GM12878 (cell line): ENCODE data around the gene ZCCHC3. TPM values are rescaled to one million over a fixed set of nuclear protein-coding genes. Genes with fewer than 3 reads are reported as not detected.

Source experiments
- ATAC-seq: fragments of 200-7000 bp; cut with Tn5 transposase; 3 replicates; pipeline ENCODE4 v1.9.1; 2020; ENCODE audit warnings: mild to moderate bottlenecking, moderate library complexity
- BruUV-seq: library from RNA; stranded (reverse); fragments of 400-500 nt; replicated peaks from 2 replicates; lab custom pipeline; 2021; lab: Mats Ljungman, UMichigan
- CTCF ChIA-PET: fragments of 300-600 bp; sonication (Branson Sonifier 250); formaldehyde crosslinking; extraction: SDS; loops from one replicate; lab custom pipeline; 2021; ENCODE audit warnings: inconsistent platforms; lab: Yijun Ruan, JAX
- POLR2A ChIA-PET: fragments of 350-600 bp; formaldehyde crosslinking; extraction: SDS; loops from one replicate; lab custom pipeline; 2021; ENCODE audit warnings: inconsistent platforms; lab: Charles Lee
- RAD21 ChIA-PET: fragments of 300-600 bp; sonication (Branson Sonifier 250); formaldehyde crosslinking; loops from one replicate; lab custom pipeline; 2023; ENCODE audit warnings: antibody characterized with exemption; ENCODE audit not compliant: unreplicated experiment; lab: Charles Lee
- SMC1A ChIA-PET: fragments of 300-600 bp; sonication (Branson Sonifier 250); formaldehyde crosslinking; loops from one replicate; lab custom pipeline; 2023; ENCODE audit not compliant: unreplicated experiment, uncharacterized antibody; lab: Charles Lee
- DNase-seq: peaks from one replicate; pipeline ENCODE4 v3.0.0-alpha.2; 2011; ENCODE audit warnings: low read depth, low spot score
- FAIRE-seq: peaks from 3 replicates; lab custom pipeline; 2011; peaks lifted over from hg19 to GRCh38; lab: Jason Lieb, UNC
- H2AFZ ChIP-seq: 2 replicates; pipeline ENCODE4 v1.6.0; 2011; ENCODE audit warnings: low read depth, low read length, control low read depth; ENCODE audit not compliant: control insufficient read depth
- H3K27ac ChIP-seq: 2 replicates; pipeline ENCODE4 v1.5.1; 2011; ENCODE audit warnings: control low read depth; ENCODE audit not compliant: control insufficient read depth, insufficient read depth
- H3K27me3 ChIP-seq, 2 experiments: replicated peaks in 1 of 2; 2 replicates each; pipeline versions ENCODE4 v1.6.0 to v1.6.1; 2011; ENCODE audit warnings: low read length in 1 of 2; ENCODE audit not compliant: control insufficient read depth in 2 of 2, insufficient read depth in 2 of 2
- H3K36me3 ChIP-seq, 2 experiments: 2 replicates each; pipeline ENCODE4 v1.5.1; 2011; ENCODE audit warnings: low read length in 1 of 2; ENCODE audit not compliant: control insufficient read depth in 2 of 2, insufficient read depth in 2 of 2
- H3K4me1 ChIP-seq: 2 replicates; pipeline ENCODE4 v1.6.1; 2011; ENCODE audit warnings: mild to moderate bottlenecking, low read length, moderate library complexity, mixed read lengths; ENCODE audit not compliant: control insufficient read depth, insufficient read depth
- H3K4me2 ChIP-seq: 2 replicates; pipeline ENCODE4 v1.6.0; 2011; ENCODE audit warnings: control low read depth; ENCODE audit not compliant: control insufficient read depth, insufficient read depth
- H3K4me3 ChIP-seq: fragments of 200-600 bp; sonication (generic); 2 replicates; pipeline ENCODE4 v1.5.1; 2016
- H3K79me2 ChIP-seq: 2 replicates; pipeline ENCODE4 v1.6.0; 2011; ENCODE audit warnings: low read length; ENCODE audit not compliant: control insufficient read depth, insufficient read depth
- H3K9ac ChIP-seq: 2 replicates; pipeline ENCODE4 v1.8.0; 2011; ENCODE audit warnings: low read length, control low read depth, mixed read lengths; ENCODE audit not compliant: control insufficient read depth, insufficient read depth
- H3K9me3 ChIP-seq: replicated peaks from 3 replicates; pipeline ENCODE4 v1.5.1; 2011; ENCODE audit warnings: mild to moderate bottlenecking, low read length; ENCODE audit not compliant: control insufficient read depth, insufficient read depth
- H4K20me1 ChIP-seq: 2 replicates; pipeline ENCODE4 v1.6.0; 2011; ENCODE audit not compliant: control insufficient read depth, insufficient read depth
- BACH1 ChIP-seq: fragments of 450-650 bp; IDR thresholded peaks from 2 replicates; pipeline ENCODE4 v1.6.1; 2017; ENCODE audit warnings: mild to moderate bottlenecking, borderline replicate concordance
- CHD2 ChIP-seq: IDR thresholded peaks from 2 replicates; pipeline ENCODE4 v1.6.1; 2011; ENCODE audit warnings: low read depth, low read length, improper control_type of control experiment, borderline replicate concordance
- EED ChIP-seq: sonication (generic); IDR thresholded peaks from 2 replicates; pipeline ENCODE4 v1.6.1; 2016; ENCODE audit warnings: antibody characterized with exemption, low read depth
- KLF5 ChIP-seq: fragments of 450-650 bp; IDR thresholded peaks from 2 replicates; pipeline ENCODE4 v1.6.1; 2014; ENCODE audit warnings: mild to moderate bottlenecking; ENCODE audit not compliant: partially characterized antibody
- NR2C1 ChIP-seq: fragments of 450-650 bp; IDR thresholded peaks from 2 replicates; pipeline ENCODE4 v1.6.1; 2017; ENCODE audit warnings: antibody characterized with exemption, mild to moderate bottlenecking, moderate library complexity
- SUPT20H ChIP-seq: IDR thresholded peaks from 2 replicates; pipeline ENCODE4 v1.6.1; 2011; ENCODE audit warnings: low read depth, mild to moderate bottlenecking, low read length, moderate library complexity, borderline replicate concordance; ENCODE audit not compliant: control insufficient read depth
- TAF1 ChIP-seq: IDR thresholded peaks from 2 replicates; pipeline ENCODE4 v1.6.1; 2011; ENCODE audit warnings: mild to moderate bottlenecking, low read depth, low read length, borderline replicate concordance
- TBL1XR1 ChIP-seq: IDR thresholded peaks from 2 replicates; pipeline ENCODE4 v1.6.1; 2012; ENCODE audit warnings: low read depth, low read length, improper control_type of control experiment
- ZNF24 ChIP-seq: fragments of 450-650 bp; IDR thresholded peaks from 2 replicates; pipeline ENCODE4 v1.6.1; 2017; ENCODE audit warnings: antibody characterized with exemption, mild to moderate bottlenecking
- ZZZ3 ChIP-seq: IDR thresholded peaks from 2 replicates; pipeline ENCODE4 v1.6.1; 2011; ENCODE audit warnings: low read depth; ENCODE audit not compliant: control insufficient read depth, insufficient read length
- in situ Hi-C: fragments of 300-500 bp; cut with MboI; formaldehyde crosslinking; loops from 9 replicates; pipeline ENCODE4 v1.14.3; 2018; ENCODE audit warnings: mixed read lengths
- intact Hi-C: fragments of 100-400 bp; cut with micrococcal nuclease; formaldehyde crosslinking; loops from one replicate; pipeline ENCODE4 v1.14.2; 2022; ENCODE audit not compliant: unreplicated experiment
- polyA plus RNA-seq, 11 experiments: library from polyadenylated mRNA; depleted of rRNA in 4 of 11; unstranded in 6 of 11; stranded (reverse) in 5 of 11; fragments of >200 nt; fragmentation: Nextera tagmentation in 4 of 11; fragmentation: Illumina TruSeq in 1 of 11; extraction: Ambion mirVana in 4 of 11; extraction: Trizol in 1 of 11; gene quantifications; 1 replicate in 1 of 11; 2 replicates in 10 of 11; pipeline versions ENCODE4 v1.2.1 to v1.2.3, GENCODE V29; 2011 to 2016; ENCODE audit warnings: inconsistent platforms in 2 of 11, missing spikeins in 2 of 11, low read depth in 1 of 11
- total RNA-seq, 4 experiments: library from RNA; depleted of rRNA in 3 of 4; stranded (reverse); fragments of >200 nt in 3 of 4; fragmentation: Illumina TruSeq in 1 of 4; extraction: Trizol in 1 of 4; gene quantifications; 2 replicates each; pipeline versions ENCODE4 v1.2.1 to v1.2.3, GENCODE V29; 2013 to 2021
- TF ChIP-seq, protein P1 (sequence below): IDR thresholded peaks from 2 replicates; pipeline ENCODE4 v1.6.1; 2011; ENCODE audit warnings: mild to moderate bottlenecking, low read depth, low read length, moderate library complexity; ENCODE audit not compliant: insufficient replicate concordance
- TF ChIP-seq, protein P2 (sequence below): fragments of 450-650 bp; IDR thresholded peaks from 2 replicates; pipeline ENCODE4 v1.6.1; 2016; ENCODE audit warnings: mild to moderate bottlenecking
- TF ChIP-seq, protein P3 (sequence below): fragments of 450-650 bp; IDR thresholded peaks from 2 replicates; pipeline ENCODE4 v1.6.1; 2016; ENCODE audit warnings: mild to moderate bottlenecking
- TF ChIP-seq, protein P4 (sequence below): IDR thresholded peaks from 2 replicates; pipeline ENCODE4 v1.6.1; 2011; ENCODE audit warnings: borderline replicate concordance, low read depth, mild to moderate bottlenecking, moderate library complexity, mixed read lengths, low read length; ENCODE audit not compliant: insufficient read depth; ENCODE audit errors: extremely low read length
- TF ChIP-seq, protein P5 (sequence below): fragments of 450-650 bp; formaldehyde crosslinking; IDR thresholded peaks from 2 replicates; pipeline ENCODE4 v1.4.0; 2022; ENCODE audit warnings: mild to moderate bottlenecking, moderate library complexity
- TF ChIP-seq, protein P6 (sequence below): fragments of 450-650 bp; IDR thresholded peaks from 2 replicates; pipeline ENCODE4 v1.6.1; 2014; ENCODE audit warnings: mild to moderate bottlenecking

The ZCCHC3 gene
- total and polyA plus RNA-seq, 10 of the 15 experiments (the other 5 are each of a cell fraction or from before 2014, with no cell fraction given), result 5.3 to 36.1 (median 17.2) TPM

DNA sequence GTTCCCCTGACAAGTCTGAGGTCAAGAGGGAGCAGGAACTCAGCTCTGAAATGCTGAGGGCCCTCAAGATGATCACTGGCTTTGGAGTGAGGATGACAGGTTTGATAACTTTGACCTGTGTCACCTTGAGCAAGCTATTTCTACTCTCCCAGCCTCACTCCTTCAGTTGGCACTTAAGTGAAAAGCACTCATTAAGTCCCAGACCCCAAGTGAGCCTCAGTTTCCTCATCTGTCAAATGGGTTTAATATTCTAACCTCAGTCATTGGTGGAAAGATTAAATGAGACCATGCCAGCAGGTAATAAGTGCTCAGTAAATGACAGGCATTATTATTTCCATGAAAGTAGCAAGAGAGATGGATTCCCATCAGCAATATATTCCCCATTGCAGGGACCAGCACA lies 25.8 kb upstream of the ZCCHC3 start:
- intact Hi-C loops, result no loop called here
- ATAC-seq, result no peak
- no peak overlapping the region for H2AFZ ChIP-seq
- BruUV-seq, result no TSS peak
- ChIA-PET SMC1A (no interaction called here), RAD21 (interaction anchor here (1.1 kb wide), 1 partner anchor 59 kb away, joined by 4 read pairs; no protein-coding TSS in a partner anchor), POLR2A (no interaction called here), CTCF (interaction anchor here (5.6 kb wide), 1 partner anchor 59 kb away, joined by 32 read pairs; no protein-coding TSS in a partner anchor)
- no peaks in the 10 kb centered on the region for H3K9me3 ChIP-seq
- H3K4me1 ChIP-seq, result no peaks in the 10 kb centered on the region
- H3K79me2 ChIP-seq, result no peaks in the 10 kb centered on the region
- no peak overlapping the region for H3K9ac ChIP-seq
- no peaks in the 10 kb centered on the region for H3K27me3 ChIP-seq
- DNase-seq, result no peak
- in situ Hi-C loops, result no loop called here
- H3K36me3 ChIP-seq, result peaks cover under 1 to 3% of the 10 kb centered on the region in 2 experiments; a peak in 1 of 4 replicates
- H3K27ac ChIP-seq, result no peak overlapping the region
- no peaks in the 10 kb centered on the region for H4K20me1 ChIP-seq
- H3K4me3 ChIP-seq, result no peak overlapping the region
- FAIRE-seq, result no peak
- no peak overlapping the region for H3K4me2 ChIP-seq
- no peak for TF ChIP-seq ZZZ3
- TF ChIP-seq TBL1XR1, result no peak
- no peak for TF ChIP-seq ZNF24
- no peak for TF ChIP-seq NR2C1
- no peak for TF ChIP-seq BACH1
- TF ChIP-seq, protein P1, sequence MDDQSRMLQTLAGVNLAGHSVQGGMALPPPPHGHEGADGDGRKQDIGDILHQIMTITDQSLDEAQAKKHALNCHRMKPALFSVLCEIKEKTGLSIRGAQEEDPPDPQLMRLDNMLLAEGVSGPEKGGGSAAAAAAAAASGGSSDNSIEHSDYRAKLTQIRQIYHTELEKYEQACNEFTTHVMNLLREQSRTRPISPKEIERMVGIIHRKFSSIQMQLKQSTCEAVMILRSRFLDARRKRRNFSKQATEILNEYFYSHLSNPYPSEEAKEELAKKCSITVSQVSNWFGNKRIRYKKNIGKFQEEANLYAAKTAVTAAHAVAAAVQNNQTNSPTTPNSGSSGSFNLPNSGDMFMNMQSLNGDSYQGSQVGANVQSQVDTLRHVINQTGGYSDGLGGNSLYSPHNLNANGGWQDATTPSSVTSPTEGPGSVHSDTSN, result no peak
- TF ChIP-seq, protein P2, sequence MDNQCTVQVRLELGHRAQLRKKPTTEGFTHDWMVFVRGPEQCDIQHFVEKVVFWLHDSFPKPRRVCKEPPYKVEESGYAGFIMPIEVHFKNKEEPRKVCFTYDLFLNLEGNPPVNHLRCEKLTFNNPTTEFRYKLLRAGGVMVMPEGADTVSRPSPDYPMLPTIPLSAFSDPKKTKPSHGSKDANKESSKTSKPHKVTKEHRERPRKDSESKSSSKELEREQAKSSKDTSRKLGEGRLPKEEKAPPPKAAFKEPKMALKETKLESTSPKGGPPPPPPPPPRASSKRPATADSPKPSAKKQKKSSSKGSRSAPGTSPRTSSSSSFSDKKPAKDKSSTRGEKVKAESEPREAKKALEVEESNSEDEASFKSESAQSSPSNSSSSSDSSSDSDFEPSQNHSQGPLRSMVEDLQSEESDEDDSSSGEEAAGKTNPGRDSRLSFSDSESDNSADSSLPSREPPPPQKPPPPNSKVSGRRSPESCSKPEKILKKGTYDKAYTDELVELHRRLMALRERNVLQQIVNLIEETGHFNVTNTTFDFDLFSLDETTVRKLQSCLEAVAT, result no peak
- TF ChIP-seq, protein P3, sequence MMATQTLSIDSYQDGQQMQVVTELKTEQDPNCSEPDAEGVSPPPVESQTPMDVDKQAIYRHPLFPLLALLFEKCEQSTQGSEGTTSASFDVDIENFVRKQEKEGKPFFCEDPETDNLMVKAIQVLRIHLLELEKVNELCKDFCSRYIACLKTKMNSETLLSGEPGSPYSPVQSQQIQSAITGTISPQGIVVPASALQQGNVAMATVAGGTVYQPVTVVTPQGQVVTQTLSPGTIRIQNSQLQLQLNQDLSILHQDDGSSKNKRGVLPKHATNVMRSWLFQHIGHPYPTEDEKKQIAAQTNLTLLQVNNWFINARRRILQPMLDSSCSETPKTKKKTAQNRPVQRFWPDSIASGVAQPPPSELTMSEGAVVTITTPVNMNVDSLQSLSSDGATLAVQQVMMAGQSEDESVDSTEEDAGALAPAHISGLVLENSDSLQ, result no peak
- TF ChIP-seq, protein P4, sequence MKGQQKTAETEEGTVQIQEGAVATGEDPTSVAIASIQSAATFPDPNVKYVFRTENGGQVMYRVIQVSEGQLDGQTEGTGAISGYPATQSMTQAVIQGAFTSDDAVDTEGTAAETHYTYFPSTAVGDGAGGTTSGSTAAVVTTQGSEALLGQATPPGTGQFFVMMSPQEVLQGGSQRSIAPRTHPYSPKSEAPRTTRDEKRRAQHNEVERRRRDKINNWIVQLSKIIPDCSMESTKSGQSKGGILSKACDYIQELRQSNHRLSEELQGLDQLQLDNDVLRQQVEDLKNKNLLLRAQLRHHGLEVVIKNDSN, result no peak
- TF ChIP-seq TAF1, result no peak
- no peak for TF ChIP-seq KLF5
- TF ChIP-seq CHD2, result no peak
- no peak for TF ChIP-seq EED
- TF ChIP-seq, protein P5, sequence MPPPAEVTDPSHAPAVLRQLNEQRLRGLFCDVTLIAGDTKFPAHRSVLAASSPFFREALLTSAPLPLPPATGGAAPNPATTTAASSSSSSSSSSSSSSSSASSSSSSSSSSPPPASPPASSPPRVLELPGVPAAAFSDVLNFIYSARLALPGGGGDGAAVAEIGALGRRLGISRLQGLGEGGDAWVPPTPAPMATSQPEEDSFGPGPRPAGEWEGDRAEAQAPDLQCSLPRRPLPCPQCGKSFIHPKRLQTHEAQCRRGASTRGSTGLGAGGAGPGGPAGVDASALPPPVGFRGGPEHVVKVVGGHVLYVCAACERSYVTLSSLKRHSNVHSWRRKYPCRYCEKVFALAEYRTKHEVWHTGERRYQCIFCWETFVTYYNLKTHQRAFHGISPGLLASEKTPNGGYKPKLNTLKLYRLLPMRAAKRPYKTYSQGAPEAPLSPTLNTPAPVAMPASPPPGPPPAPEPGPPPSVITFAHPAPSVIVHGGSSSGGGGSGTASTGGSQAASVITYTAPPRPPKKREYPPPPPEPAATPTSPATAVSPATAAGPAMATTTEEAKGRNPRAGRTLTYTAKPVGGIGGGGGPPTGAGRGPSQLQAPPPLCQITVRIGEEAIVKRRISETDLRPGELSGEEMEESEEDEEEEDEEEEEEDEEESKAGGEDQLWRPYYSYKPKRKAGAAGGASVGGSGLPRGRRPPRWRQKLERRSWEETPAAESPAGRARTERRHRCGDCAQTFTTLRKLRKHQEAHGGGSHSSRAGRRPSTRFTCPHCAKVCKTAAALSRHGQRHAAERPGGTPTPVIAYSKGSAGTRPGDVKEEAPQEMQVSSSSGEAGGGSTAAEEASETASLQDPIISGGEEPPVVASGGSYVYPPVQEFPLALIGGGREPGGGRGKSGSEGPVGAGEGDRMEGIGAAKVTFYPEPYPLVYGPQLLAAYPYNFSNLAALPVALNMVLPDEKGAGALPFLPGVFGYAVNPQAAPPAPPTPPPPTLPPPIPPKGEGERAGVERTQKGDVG (CRISPR knock-in tag), result no peak
- no peak for TF ChIP-seq SUPT20H
- TF ChIP-seq, protein P6, sequence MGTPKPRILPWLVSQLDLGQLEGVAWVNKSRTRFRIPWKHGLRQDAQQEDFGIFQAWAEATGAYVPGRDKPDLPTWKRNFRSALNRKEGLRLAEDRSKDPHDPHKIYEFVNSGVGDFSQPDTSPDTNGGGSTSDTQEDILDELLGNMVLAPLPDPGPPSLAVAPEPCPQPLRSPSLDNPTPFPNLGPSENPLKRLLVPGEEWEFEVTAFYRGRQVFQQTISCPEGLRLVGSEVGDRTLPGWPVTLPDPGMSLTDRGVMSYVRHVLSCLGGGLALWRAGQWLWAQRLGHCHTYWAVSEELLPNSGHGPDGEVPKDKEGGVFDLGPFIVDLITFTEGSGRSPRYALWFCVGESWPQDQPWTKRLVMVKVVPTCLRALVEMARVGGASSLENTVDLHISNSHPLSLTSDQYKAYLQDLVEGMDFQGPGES, result no peak
